ENCODE measurements around the gene MYCN.

MYCN gene

GRCh38 chr2:15986644-15987043 is 46.3 kb downstream of the MYCN start:
- Histone ChIP-seq H3K36me3 (ENCODE audit: insufficient read depth, low read length) (no peaks in the 10 kb centered on the region), H3K9ac (ENCODE audit: low read depth, low read length) (no peak overlapping the region), H3K4me1 (ENCODE audit: insufficient read depth, low read length) (peaks cover 30% of the 10 kb centered on the region), H3K9me3 (ENCODE audit: control insufficient read depth, insufficient read depth, low read length) (no peaks in the 10 kb centered on the region)

- no peak overlapping the region for H3K9ac ChIP-seq (ENCODE audit: low read depth, low read length)
Measured at GRCh38 chr2:15988733-15989132, 48.4 kb downstream of the MYCN start.

GRCh38 chr2:15989559-15989958 is 49.2 kb downstream of the MYCN start:
- no peaks in the 10 kb centered on the region for H3K9me3 ChIP-seq (ENCODE audit: control insufficient read depth, insufficient read depth, low read length)
- H3K9ac ChIP-seq (ENCODE audit: low read depth, low read length) = no peak overlapping the region
- H3K4me1 ChIP-seq (ENCODE audit: insufficient read depth, low read length) = peaks cover 16% of the 10 kb centered on the region; the same call in 1 of the 2 replicates
- H3K36me3 ChIP-seq (ENCODE audit: insufficient read depth, low read length) = no peaks in the 10 kb centered on the region

More at GRCh38 chr2:15988733-15989132, 48.4 kb downstream of the MYCN start:
- Histone ChIP-seq H3K36me3 (ENCODE audit: insufficient read depth, low read length) (no peaks in the 10 kb centered on the region), H3K4me1 (ENCODE audit: insufficient read depth, low read length) (peaks cover 19% of the 10 kb centered on the region), H3K9me3 (ENCODE audit: control insufficient read depth, insufficient read depth, low read length) (no peaks in the 10 kb centered on the region)

- H3K9ac ChIP-seq (ENCODE audit: low read depth, low read length) = no peak overlapping the region
- peaks cover 14% of the 10 kb centered on the region; the same call in 1 of the 2 replicates for H3K4me1 ChIP-seq (ENCODE audit: insufficient read depth, low read length)
- H3K9me3 ChIP-seq (ENCODE audit: control insufficient read depth, insufficient read depth, low read length) = no peaks in the 10 kb centered on the region
- H3K36me3 ChIP-seq (ENCODE audit: insufficient read depth, low read length) = no peaks in the 10 kb centered on the region
Measured at GRCh38 chr2:15990151-15991101, 50.1 kb downstream of the MYCN start.

- Histone ChIP-seq H3K4me1 (ENCODE audit: insufficient read depth, low read length) (peaks cover 7% of the 10 kb centered on the region; the same call in 1 of the 2 replicates), H3K9me3 (ENCODE audit: control insufficient read depth, insufficient read depth, low read length) (no peaks in the 10 kb centered on the region), H3K9ac (ENCODE audit: low read depth, low read length) (no peak overlapping the region)
Measured at GRCh38 chr2:15991231-15991630, 50.9 kb downstream of the MYCN start.

GRCh38 chr2:15992457-15993231 is 52.3 kb downstream of the MYCN start:
- Histone ChIP-seq H3K9ac (ENCODE audit: low read depth, low read length) (no peak overlapping the region), H3K9me3 (ENCODE audit: control insufficient read depth, insufficient read depth, low read length) (no peaks in the 10 kb centered on the region), H3K36me3 (ENCODE audit: insufficient read depth, low read length) (no peaks in the 10 kb centered on the region), H3K4me1 (ENCODE audit: insufficient read depth, low read length) (peaks cover 3% of the 10 kb centered on the region; the same call in 1 of the 2 replicates)

More at GRCh38 chr2:15991231-15991630, 50.9 kb downstream of the MYCN start:
- H3K36me3 ChIP-seq (ENCODE audit: insufficient read depth, low read length) = no peaks in the 10 kb centered on the region

- Histone ChIP-seq H3K4me1 (ENCODE audit: insufficient read depth, low read length) (peaks cover 3% of the 10 kb centered on the region; the same call in 1 of the 2 replicates), H3K36me3 (ENCODE audit: insufficient read depth, low read length) (no peaks in the 10 kb centered on the region), H3K9me3 (ENCODE audit: control insufficient read depth, insufficient read depth, low read length) (no peaks in the 10 kb centered on the region), H3K9ac (ENCODE audit: low read depth, low read length) (no peak overlapping the region)
Measured at GRCh38 chr2:15993232-15993610, 52.9 kb downstream of the MYCN start.

- H3K9me3 ChIP-seq (ENCODE audit: control insufficient read depth, insufficient read depth, low read length) = no peaks in the 10 kb centered on the region
Measured at GRCh38 chr2:15993666-15994065, 53.3 kb downstream of the MYCN start.

GRCh38 chr2:15995603-15996002 is 55.3 kb downstream of the MYCN start:
- Histone ChIP-seq H3K4me1 (ENCODE audit: insufficient read depth, low read length) (peaks cover 3% of the 10 kb centered on the region; the same call in 1 of the 2 replicates), H3K9me3 (ENCODE audit: control insufficient read depth, insufficient read depth, low read length) (no peaks in the 10 kb centered on the region), H3K9ac (ENCODE audit: low read depth, low read length) (no peak overlapping the region), H3K36me3 (ENCODE audit: insufficient read depth, low read length) (no peaks in the 10 kb centered on the region)

More at GRCh38 chr2:15993666-15994065, 53.3 kb downstream of the MYCN start:
- peaks cover 3% of the 10 kb centered on the region; the same call in 1 of the 2 replicates for H3K4me1 ChIP-seq (ENCODE audit: insufficient read depth, low read length)
- no peak overlapping the region for H3K9ac ChIP-seq (ENCODE audit: low read depth, low read length)
- H3K36me3 ChIP-seq (ENCODE audit: insufficient read depth, low read length) = no peaks in the 10 kb centered on the region

All from ES-I3 (cell line).